Tibial nerve (tissue), 4 donors: ENCODE measurements around the gene BBS5. TPM values are rescaled to one million over a fixed set of nuclear protein-coding genes. Genes with fewer than 3 reads are reported as not detected.

Source experiments
- DNase-seq, 2 donors: peaks; one replicate each; pipeline ENCODE4 v3.0.0-alpha.2; 2019; ENCODE audit warnings: low spot score in 2 of 2
- H3K27ac ChIP-seq, 4 donors: fragments of 200-600 bp; sonication (generic) in 3 of 4; one replicate each; pipeline ENCODE4 v1.5.1; 2017 to 2019; ENCODE audit warnings: mild to moderate bottlenecking in 1 of 4
- H3K27me3 ChIP-seq, 2 donors: fragments of 200-600 bp; sonication (generic) in 1 of 2; one replicate each; pipeline versions ENCODE4 v1.5.1 to v1.6.0; 2017 to 2019
- H3K36me3 ChIP-seq, 3 donors: fragments of 200-600 bp; sonication (generic); one replicate each; pipeline ENCODE4 v1.5.1; 2018 to 2019
- H3K4me1 ChIP-seq, 4 donors: fragments of 200-600 bp; sonication (generic) in 3 of 4; one replicate each; pipeline ENCODE4 v1.5.1; 2017 to 2019
- H3K4me3 ChIP-seq, 4 donors: fragments of 200-600 bp; sonication (generic) in 3 of 4; one replicate each; pipeline ENCODE4 v1.5.1; 2017 to 2019; ENCODE audit warnings: mild to moderate bottlenecking in 1 of 4, moderate library complexity in 1 of 4
- H3K9me3 ChIP-seq, 4 donors: fragments of 200-600 bp; sonication (generic) in 3 of 4; one replicate each; pipeline ENCODE4 v1.5.1; 2017 to 2019
- CTCF ChIP-seq, 5 experiments: fragments of 200-600 bp in 3 of 5; fragments of 450-650 bp in 2 of 5; sonication (generic) in 3 of 5; IDR thresholded peaks; one replicate each; pipeline ENCODE4 v1.5.1; 2016 to 2019; ENCODE audit warnings: antibody characterized with exemption in 5 of 5, mild to moderate bottlenecking in 3 of 5, moderate library complexity in 2 of 5
- EP300 ChIP-seq, 2 donors: sonication (generic); formaldehyde crosslinking; IDR thresholded peaks; one replicate each; pipeline ENCODE4 v1.6.1; 2017; ENCODE audit warnings: antibody characterized with exemption in 2 of 2, mild to moderate bottlenecking in 1 of 2
- POLR2A ChIP-seq, 2 donors: fragments of 450-650 bp; IDR thresholded peaks; one replicate each; pipeline ENCODE4 v1.6.1; 2017; ENCODE audit warnings: antibody characterized with exemption in 2 of 2, mild to moderate bottlenecking in 2 of 2, moderate library complexity in 2 of 2
- WGBS, 2 donors: methylation state at CpG; one replicate each; pipeline ENCODE4 v1.1.5; 2018; 5-methylcytosine and 5-hydroxymethylcytosine counted together
- total RNA-seq, 4 donors: library from RNA; depleted of rRNA; stranded (reverse); fragments of >200 nt; gene quantifications; one replicate each; pipeline ENCODE4 v1.1.0, GENCODE V29; 2016

BBS5 gene
- total RNA-seq, 4 donors from 2014 or later: 14.4 to 21.6 (median 18.8) TPM

GRCh38 chr2:169495310-169495928, 16.1 kb downstream of the BBS5 start:
- Histone ChIP-seq H3K9me3 (no peaks in the 10 kb centered on the region), H3K4me1 (no peaks in the 10 kb centered on the region), H3K27ac (no peak overlapping the region), H3K4me3 (no peak overlapping the region), H3K27me3 (no peaks in the 10 kb centered on the region), H3K36me3 (peaks cover 0 to 72% (median 0%) of the 10 kb centered on the region in 3 donors)
- no peak for DNase-seq
- WGBS, 2 donors: 92 to 97% methylated on average over 5 of the region's 5 CpGs
- no peak for TF ChIP-seq CTCF (IDR thresholded peaks at IDR 0.05)
- no peak for TF ChIP-seq POLR2A (IDR thresholded peaks at IDR 0.05)
- no peak for TF ChIP-seq EP300 (IDR thresholded peaks at IDR 0.05)

- H3K27ac ChIP-seq: no peak overlapping the region
- no peaks in the 10 kb centered on the region for H3K9me3 ChIP-seq
- WGBS, 2 donors: 93 to 97% methylated on average over 18 to 19 of the region's 19 CpGs
- no peak overlapping the region for H3K4me3 ChIP-seq
- peaks cover 0 to 54% (median 0%) of the 10 kb centered on the region in 3 donors for H3K36me3 ChIP-seq
- peaks cover 0 to 6% (median 0%) of the 10 kb centered on the region in 4 donors for H3K4me1 ChIP-seq
- no peak for TF ChIP-seq CTCF (IDR thresholded peaks at IDR 0.05)
- DNase-seq: no peak
- H3K27me3 ChIP-seq: no peaks in the 10 kb centered on the region
Measured at GRCh38 chr2:169504651-169505050, 25.4 kb downstream of the BBS5 start.

- no peak for DNase-seq
- no peak overlapping the region for H3K4me3 ChIP-seq
- peaks cover 0 to 7% (median 0%) of the 10 kb centered on the region in 4 donors for H3K4me1 ChIP-seq
- TF ChIP-seq POLR2A (IDR thresholded peaks at IDR 0.05): no peak
- no peak for TF ChIP-seq CTCF (IDR thresholded peaks at IDR 0.05)
- no peak for TF ChIP-seq EP300 (IDR thresholded peaks at IDR 0.05)
- H3K27ac ChIP-seq: no peak overlapping the region
- H3K36me3 ChIP-seq: peaks cover 0 to 29% (median 0%) of the 10 kb centered on the region in 3 donors
- H3K9me3 ChIP-seq: no peaks in the 10 kb centered on the region
- no peaks in the 10 kb centered on the region for H3K27me3 ChIP-seq
Measured at GRCh38 chr2:169507698-169508097, 28.4 kb downstream of the BBS5 start.

- peaks cover 0 to 10% (median 0%) of the 10 kb centered on the region in 4 donors for H3K4me1 ChIP-seq
- TF ChIP-seq EP300 (IDR thresholded peaks at IDR 0.05) (no peak), POLR2A (IDR thresholded peaks at IDR 0.05) (no peak), CTCF (IDR thresholded peaks at IDR 0.05) (no peak)
- no peaks in the 10 kb centered on the region for H3K27me3 ChIP-seq
- H3K36me3 ChIP-seq: peaks cover 0 to 17% (median 0%) of the 10 kb centered on the region in 3 donors
- WGBS, 2 donors: 68 to 74% methylated on average over 4 of the region's 4 CpGs
- no peak within 1 kb of the TSS for H3K4me3 ChIP-seq
- peak within 1 kb of the TSS in 1 of 4 donors; percentile 13 for H3K27ac ChIP-seq
- no peaks in the 10 kb centered on the region for H3K9me3 ChIP-seq
- no peak for DNase-seq
Measured at GRCh38 chr2:169509298-169509885, 30.1 kb downstream of the BBS5 start, which contains the start of gene KLHL41. Gene KLHL41 (plus strand): TSS chr2:169509702. CDS start chr2:169509779, 77 bp downstream.

GRCh38 chr2:169509955-169510354, 30.7 kb downstream of the BBS5 start:
- no peaks in the 10 kb centered on the region for H3K9me3 ChIP-seq
- H3K4me1 ChIP-seq: peaks cover 0 to 10% (median 0%) of the 10 kb centered on the region in 4 donors
- no peaks in the 10 kb centered on the region for H3K27me3 ChIP-seq
- peaks cover 0 to 11% (median 0%) of the 10 kb centered on the region in 3 donors for H3K36me3 ChIP-seq
- 95 to 99% methylated on average over 8 of the region's 8 CpGs for WGBS, 2 donors
- H3K4me3 ChIP-seq: no peak overlapping the region
- DNase-seq: no peak
- H3K27ac ChIP-seq: peak overlapping the region in 1 of 4 donors; percentile 13
- no peak for TF ChIP-seq EP300 (IDR thresholded peaks at IDR 0.05)
